Activated naive CD4-positive, alpha-beta T cell treated with anti-CD3 and anti-CD28 coated beads, Interleukin-2, amount 50 U/mL, for 16 hours (primary cell): Measurements from ENCODE around the gene ABLIM1.
"Not testable (repeated sequence)": the region's sequence is repeated elsewhere in the genome, so short reads cannot be mapped to it uniquely, and the experiment has no call there.

Source experiments
- DNase-seq: peaks from one replicate; pipeline ENCODE4 v3.0.0-alpha.2; 2020

ABLIM1 gene

DNA sequence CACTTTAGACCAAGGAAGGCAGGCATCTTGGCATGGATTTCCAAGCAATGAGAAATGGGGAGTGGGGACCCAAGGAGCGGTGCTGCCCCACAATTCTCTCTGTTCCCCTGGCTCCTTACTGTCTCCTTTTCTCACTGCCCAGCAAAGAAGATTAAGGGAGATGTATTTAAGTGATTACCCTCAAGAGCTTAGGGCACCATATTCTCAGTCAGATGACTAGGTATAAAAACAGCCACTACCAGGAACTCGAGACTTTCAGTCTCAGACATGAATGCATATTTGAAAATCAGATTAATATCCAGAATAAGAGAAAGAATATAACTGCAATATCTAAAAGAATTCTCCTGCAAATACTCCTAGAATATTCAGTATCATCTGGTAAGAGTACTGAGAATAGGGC, at the start of gene ABLIM1:
Gene ABLIM1, minus strand, starts transcription at position 101 of the 400 bp plus-strand sequence. Its CDS starts 75 bp downstream, at position 26.
- no peak for DNase-seq

DNA sequence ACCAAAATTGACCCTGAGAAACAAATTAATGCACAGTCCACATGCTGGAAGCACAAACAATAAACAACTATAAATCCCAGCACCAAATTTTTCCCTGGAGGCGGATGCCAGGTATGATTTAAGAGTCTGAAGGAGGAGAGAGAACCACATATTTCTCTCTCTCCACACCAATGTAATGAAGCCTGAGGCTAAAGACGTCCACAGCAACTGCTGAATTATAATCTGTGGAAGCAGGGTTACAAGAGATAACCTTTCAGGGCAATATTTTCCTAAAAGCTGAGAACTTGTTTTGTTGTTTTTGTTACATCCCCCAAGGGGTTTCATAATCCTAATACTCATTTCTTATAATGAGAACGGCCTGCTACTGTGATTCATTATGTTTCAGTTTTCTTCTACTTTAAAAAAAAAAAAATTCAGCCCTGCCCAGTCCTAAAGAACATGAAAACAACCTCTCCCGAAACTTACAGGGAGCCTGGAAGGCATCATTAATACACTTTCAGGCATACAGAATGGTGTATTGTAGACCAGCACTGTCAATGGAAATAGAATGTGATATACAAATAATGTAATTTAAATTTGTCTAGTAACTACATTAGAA, 48.5 kb upstream of the ABLIM1 start:
- no peak for DNase-seq

DNA sequence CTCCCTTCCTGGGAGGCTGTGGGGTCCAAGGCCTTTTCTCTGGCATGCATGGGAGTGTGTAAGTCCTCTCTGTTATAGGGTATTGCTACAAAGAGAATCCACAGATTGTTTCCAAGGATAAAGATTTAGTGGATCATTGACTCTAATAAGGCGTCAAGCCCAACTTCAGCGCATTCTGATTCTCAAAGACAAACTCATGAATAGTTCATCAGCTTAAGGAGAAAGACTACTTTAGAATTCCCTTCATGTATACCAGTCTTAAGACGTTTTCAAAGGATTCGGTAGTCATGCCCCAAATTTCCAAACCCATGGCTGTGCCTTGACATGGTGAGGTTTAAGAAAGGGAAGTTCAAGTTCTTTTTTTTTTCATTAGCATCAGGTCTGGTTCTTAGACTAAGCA, 46.6 kb upstream of the ABLIM1 start:
- no peak for DNase-seq

DNA sequence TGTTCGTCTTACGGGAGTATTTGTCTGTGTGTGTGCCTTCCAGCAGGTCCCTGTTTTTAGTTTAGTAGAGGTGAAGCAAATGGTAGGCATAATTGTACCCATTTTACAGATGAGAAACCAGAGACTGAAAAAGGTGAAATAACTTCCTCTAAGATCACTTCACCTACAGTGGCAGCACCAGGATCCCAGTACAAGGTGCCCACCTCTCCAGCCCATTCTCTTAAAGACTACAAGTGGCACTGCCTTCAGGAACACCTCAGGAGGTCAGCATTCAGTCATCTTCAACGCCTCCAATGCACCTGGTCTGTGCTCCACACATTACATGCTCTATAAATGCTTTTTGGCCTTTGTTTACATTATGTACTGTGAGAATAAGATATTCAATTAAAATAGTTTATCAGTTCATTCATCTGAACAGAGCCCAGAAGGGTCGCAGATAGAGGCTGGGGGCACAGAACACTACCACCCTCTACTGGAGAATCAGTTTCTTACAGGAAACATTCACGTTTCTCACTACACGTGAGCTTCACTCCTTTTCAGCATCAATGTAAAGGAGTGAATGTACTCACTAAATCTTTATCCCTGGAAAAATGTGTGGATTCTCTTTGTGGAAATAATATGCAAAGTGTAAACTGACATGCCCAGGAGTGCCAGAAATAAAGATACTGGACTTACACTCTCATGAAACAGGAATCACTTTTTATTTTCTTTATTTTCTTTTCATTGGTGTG, 45.5 kb upstream of the ABLIM1 start:
- DNase-seq: no peak

DNA sequence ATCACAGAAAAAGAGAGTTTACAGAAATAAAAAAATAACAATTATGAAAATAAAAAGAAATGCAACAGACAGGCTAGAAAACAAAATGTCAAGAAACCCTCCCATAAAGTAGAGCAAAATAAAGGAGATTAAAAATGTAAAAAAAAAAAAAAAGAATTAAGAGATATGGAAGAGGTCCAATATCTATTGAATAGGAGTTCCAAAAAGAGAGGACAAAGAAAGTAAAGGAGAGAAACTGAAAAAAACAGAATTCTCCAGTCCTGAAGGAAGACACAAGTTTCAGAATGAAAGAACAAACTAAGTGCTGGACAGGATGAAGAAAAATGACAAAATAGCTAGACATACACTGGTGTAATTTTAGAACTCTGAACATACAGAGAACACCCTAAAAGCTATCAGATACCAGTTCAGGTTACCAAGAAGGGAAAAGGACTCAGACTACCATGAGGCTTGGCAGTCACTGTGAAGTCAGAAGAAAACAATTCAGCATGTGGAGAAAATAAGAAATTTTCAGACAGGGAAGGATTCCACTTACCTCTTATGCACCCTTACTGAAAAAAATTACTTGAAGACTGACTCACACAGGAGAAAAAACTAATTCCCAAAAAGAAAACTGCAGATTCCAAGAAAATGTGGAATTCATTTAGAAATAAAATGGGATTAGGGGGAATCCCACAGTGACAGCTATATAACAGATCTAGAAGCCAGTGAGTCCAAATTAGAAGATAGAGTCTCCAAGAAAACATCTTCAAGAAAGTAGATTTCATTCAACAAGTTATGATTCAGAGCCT, 40.4 kb upstream of the ABLIM1 start:
- no peak for DNase-seq

- no peak for DNase-seq
Observed at GRCh38 chr10:114697061-114697598, 39.1 kb upstream of the ABLIM1 start.

GRCh38 chr10:114696301-114696700, 38.2 kb upstream of the ABLIM1 start:
- not testable (repeated sequence) for DNase-seq

- DNase-seq: peak; percentile 24
Observed at GRCh38 chr10:114694752-114695151, 36.7 kb upstream of the ABLIM1 start.

GRCh38 chr10:114694062-114694461, 36.0 kb upstream of the ABLIM1 start:
- DNase-seq: no peak

- no peak for DNase-seq
Observed at GRCh38 chr10:114691442-114691941, 33.4 kb upstream of the ABLIM1 start.

DNA sequence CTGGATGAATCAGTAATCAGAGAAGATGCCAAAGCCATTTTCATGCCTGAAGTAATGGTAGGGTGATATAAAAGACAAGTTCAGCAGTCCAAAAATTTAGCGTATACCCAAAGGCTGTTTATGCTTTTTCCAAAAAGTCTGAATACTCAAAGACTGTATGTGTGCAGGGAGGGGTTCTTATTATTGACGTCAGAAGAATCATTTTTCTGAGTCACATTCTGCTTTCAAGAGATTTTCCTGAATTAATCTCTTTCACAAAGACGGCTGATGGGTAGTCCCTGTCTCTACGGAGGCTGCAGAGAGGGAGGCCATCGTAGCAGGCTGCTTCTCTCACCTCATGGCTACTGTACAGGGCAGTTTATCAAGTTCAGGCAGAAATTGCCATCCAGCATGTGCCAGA, 30.7 kb upstream of the ABLIM1 start:
- DNase-seq: no peak

DNA sequence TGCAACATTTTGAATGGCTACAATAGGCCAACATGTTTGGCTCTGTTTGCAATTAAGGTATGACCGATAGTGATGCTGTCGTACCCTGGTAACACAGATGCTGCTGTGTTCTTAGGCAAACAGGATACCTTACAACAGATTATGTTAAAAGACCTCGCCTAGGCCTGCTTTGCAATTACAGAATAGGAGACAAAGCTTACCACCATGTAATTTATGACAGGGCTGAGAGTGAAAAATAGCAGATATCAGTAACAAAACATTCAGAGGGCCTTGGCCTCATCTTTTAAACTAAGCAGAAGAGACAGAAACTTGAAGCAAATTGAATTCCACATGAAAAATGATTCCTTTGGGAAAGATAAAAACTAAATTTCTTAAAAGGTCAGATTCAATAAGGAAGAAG, 29.4 kb upstream of the ABLIM1 start:
- no peak for DNase-seq

- DNase-seq: no peak
Observed at GRCh38 chr10:114686013-114686412, 27.9 kb upstream of the ABLIM1 start.

GRCh38 chr10:114685456-114685855, 27.4 kb upstream of the ABLIM1 start:
- no peak for DNase-seq

DNA sequence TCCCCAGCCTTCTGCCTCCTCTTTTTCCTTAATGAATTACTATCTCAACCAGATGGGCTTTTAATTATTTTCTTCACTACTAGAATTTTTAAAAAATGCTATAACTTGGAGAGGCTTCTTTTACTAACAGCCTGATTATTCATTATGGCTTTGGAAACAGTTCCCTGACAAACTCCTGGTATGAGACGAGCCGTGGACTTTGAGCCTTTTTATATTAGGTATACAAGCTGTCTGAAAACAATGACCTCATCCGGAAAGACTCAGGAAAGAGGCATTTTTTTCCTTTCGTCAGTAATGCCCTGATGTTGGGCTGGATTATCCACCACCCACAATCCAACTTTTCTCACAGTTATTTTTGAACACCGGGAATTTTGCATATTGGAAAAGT, 26.7 kb upstream of the ABLIM1 start:
- no peak for DNase-seq

DNA sequence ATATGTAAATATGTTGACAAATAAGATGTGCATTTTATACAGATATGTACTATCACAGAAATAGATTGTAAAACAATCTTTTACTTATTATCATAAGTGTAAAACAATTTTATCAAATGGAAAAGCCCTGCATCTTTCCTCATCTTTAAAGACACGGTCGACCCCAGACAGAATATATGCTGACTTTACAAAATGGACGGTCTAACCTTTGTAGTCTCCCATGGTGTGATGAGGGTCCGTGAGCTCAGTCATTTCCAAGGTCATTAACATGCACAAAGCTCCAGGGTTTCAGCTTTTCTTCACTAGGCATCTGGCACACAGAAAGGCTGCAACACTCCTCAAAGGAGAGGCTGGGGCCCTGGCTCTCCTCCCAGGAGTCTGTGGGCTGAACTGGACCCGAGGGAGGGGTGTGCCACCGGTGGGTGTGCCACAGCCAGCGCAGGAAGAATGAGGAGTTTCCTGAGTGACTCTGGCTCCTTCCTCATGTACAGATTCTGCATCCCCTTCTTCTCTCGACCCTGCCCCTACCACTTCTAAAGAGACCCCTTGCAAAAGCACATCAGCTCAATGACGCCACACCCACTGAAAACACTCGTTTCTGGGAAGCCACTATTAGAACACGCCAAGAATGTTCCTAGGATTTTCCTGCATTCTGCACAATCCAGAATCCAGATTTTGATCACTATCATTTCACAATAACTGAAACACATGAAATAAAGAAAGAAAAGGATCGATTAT, 26.2 kb upstream of the ABLIM1 start:
- DNase-seq: no peak

DNA sequence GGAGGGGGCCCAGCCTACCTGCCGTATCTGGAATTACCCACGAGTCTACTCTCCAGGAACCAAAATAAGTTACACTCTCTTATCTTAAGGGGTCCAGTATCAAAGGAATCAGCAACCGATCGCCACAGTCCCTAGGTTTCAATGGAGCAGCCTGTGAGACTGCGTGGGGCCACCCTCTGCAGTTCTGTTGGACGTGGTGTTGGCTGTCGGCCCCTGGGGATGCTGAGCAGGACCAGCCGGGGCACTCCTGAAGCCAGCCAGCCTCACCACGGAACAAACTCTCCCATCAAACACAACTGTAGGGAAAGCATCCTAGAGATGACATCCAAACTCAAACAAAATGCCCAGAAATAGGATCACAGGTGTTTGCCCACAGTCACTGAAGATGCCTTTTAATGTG, 25.5 kb upstream of the ABLIM1 start:
- no peak for DNase-seq

DNA sequence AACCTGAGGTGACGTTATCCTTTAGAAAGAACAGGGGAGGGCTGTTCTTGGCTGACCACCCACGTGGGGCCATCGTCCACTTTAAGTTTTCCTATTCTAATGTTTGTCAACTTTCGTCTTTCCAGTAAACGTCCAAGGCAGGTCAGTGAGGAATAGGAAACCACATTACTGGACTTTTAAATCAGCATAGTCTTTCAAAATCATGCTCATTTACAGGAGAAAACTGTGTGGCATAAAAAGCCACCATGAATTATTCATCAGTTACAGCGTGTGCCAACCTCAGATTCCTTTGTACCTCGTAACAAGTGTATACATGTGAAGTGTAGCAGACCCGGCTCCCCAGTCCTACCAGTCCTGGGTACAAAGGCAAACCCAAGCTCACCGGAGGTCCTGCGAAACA, 25.1 kb upstream of the ABLIM1 start:
- no peak for DNase-seq

GRCh38 chr10:114682532-114682931, 24.5 kb upstream of the ABLIM1 start:
- no peak for DNase-seq

- DNase-seq: no peak
Observed at GRCh38 chr10:114682121-114682520, 24.0 kb upstream of the ABLIM1 start.

DNA sequence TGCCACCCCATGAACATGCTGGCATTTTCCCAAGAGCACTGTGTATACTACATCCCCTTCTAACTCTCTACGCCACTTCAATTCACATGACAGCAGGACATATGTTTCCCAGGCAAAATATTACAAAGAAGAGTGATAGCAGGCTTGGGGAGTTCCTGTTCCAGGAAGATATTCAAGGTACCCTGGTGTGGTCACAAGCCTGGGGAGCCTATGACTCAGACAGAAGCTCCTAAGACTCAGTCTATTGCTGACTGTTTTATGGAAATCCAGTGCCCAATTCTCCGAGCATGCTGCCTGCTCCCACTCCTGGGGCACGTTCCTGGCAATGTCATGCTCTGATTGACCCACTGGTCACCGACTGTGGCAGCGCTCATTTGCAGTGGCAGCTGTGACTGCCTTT, 23.5 kb upstream of the ABLIM1 start:
- no peak for DNase-seq

- no peak for DNase-seq
Observed at GRCh38 chr10:114680543-114681117, 22.6 kb upstream of the ABLIM1 start.
